CD4-positive, alpha-beta T cell treated with Interferon gamma for 1 hour (primary cell): ENCODE results near the gene TTC34.
A peak's percentile ranks its signal among the peaks of the same experiment; 100 is the strongest.
"Not testable (repeated sequence)": the region's sequence is repeated elsewhere in the genome, so short reads cannot be mapped to it uniquely, and the experiment has no call there.

Source experiments
- DNase-seq: peaks from one replicate; pipeline ENCODE4 v3.0.0-alpha.2; 2020

The TTC34 gene

GRCh38 chr1:2759433-2759832, 42.1 kb downstream of the TTC34 start:
- not testable (repeated sequence) for DNase-seq

- not testable (repeated sequence) for DNase-seq
These were observed 44.0 kb downstream of the TTC34 start for GRCh38 chr1:2757519-2757918.

- DNase-seq = not testable (repeated sequence)
These were observed 46.1 kb downstream of the TTC34 start for GRCh38 chr1:2755426-2755825.

GRCh38 chr1:2754597-2754996, 46.9 kb downstream of the TTC34 start:
- not testable (repeated sequence) for DNase-seq

GRCh38 chr1:2752503-2752902, 49.0 kb downstream of the TTC34 start:
- not testable (repeated sequence) for DNase-seq

- not testable (repeated sequence) for DNase-seq
These were observed 49.6 kb downstream of the TTC34 start for GRCh38 chr1:2751866-2752265.

GRCh38 chr1:2750766-2751730, 50.4 kb downstream of the TTC34 start:
- DNase-seq = not testable (repeated sequence)

GRCh38 chr1:2750041-2750680, 51.3 kb downstream of the TTC34 start:
- not testable (repeated sequence) for DNase-seq

- DNase-seq = not testable (repeated sequence)
These were observed 52.9 kb downstream of the TTC34 start for GRCh38 chr1:2748626-2749025.

- not testable (repeated sequence) for DNase-seq
These were observed 106.7 kb downstream of the TTC34 start for GRCh38 chr1:2694796-2695195.

GRCh38 chr1:2690180-2690579, 111.3 kb downstream of the TTC34 start:
- not testable (repeated sequence) for DNase-seq

- DNase-seq = not testable (repeated sequence)
These were observed 113.2 kb downstream of the TTC34 start for GRCh38 chr1:2688336-2688665.

- not testable (repeated sequence) for DNase-seq
These were observed 113.7 kb downstream of the TTC34 start for GRCh38 chr1:2687638-2688335.

- DNase-seq = not testable (repeated sequence)
These were observed 114.3 kb downstream of the TTC34 start for GRCh38 chr1:2687174-2687591.

- DNase-seq = not testable (repeated sequence)
These were observed 115.2 kb downstream of the TTC34 start for GRCh38 chr1:2686091-2686863.

GRCh38 chr1:2685671-2686070, 115.8 kb downstream of the TTC34 start:
- DNase-seq = not testable (repeated sequence)

- DNase-seq = not testable (repeated sequence)
These were observed 116.6 kb downstream of the TTC34 start for GRCh38 chr1:2684878-2685277.

GRCh38 chr1:2684000-2684399, 117.5 kb downstream of the TTC34 start:
- peak; percentile 11 for DNase-seq

- not testable (repeated sequence) for DNase-seq
These were observed 118.2 kb downstream of the TTC34 start for GRCh38 chr1:2683321-2683741.

- not testable (repeated sequence) for DNase-seq
These were observed 118.6 kb downstream of the TTC34 start for GRCh38 chr1:2682879-2683278.

GRCh38 chr1:2676726-2677125, 124.8 kb downstream of the TTC34 start:
- not testable (repeated sequence) for DNase-seq

GRCh38 chr1:2671656-2672055, 129.8 kb downstream of the TTC34 start:
- not testable (repeated sequence) for DNase-seq
